ENCODE data around the gene SLC6A17. TPM values are rescaled to one million over a fixed set of nuclear protein-coding genes. Genes with fewer than 3 reads are reported as not detected.
A peak's percentile ranks its signal among the peaks of the same experiment; 100 is the strongest.

SLC6A17 gene
- total and polyA plus RNA-seq, 9 of the 15 experiments (the other 6 are each of a cell fraction or from before 2014, with no cell fraction given), result not detected

GRCh38 chr1:110209715-110210603 is 59.7 kb downstream of the SLC6A17 start, which contains the start of gene KCNC4 (continued):
- TF ChIP-seq MGA (IDR thresholded peaks at IDR 0.05) (no peak), ZFP1 (CRISPR knock-in tag; IDR thresholded peaks at IDR 0.05) (no peak), NR1H2 (CRISPR knock-in tag; IDR thresholded peaks at IDR 0.05) (no peak), ATF1 (CRISPR knock-in tag; IDR thresholded peaks at IDR 0.05) (no peak), ATF1 (tag; IDR thresholded peaks at IDR 0.05) (peak; percentile 69), NFE2L1 (tag; IDR thresholded peaks at IDR 0.05; ENCODE audit: borderline replicate concordance, low read depth) (no peak), PHTF2 (CRISPR knock-in tag; IDR thresholded peaks at IDR 0.05) (no peak), MIER1 (IDR thresholded peaks at IDR 0.05; ENCODE audit: low read depth) (0 out of 2 replicates have a peak, but pooled peaks have one; percentile 30), GTF2F1 (IDR thresholded peaks at IDR 0.05; ENCODE audit: low read depth, low read length) (no peak)

Data from K562 (cell line).